ENCODE results near the gene DLST.

DLST gene

DNA sequence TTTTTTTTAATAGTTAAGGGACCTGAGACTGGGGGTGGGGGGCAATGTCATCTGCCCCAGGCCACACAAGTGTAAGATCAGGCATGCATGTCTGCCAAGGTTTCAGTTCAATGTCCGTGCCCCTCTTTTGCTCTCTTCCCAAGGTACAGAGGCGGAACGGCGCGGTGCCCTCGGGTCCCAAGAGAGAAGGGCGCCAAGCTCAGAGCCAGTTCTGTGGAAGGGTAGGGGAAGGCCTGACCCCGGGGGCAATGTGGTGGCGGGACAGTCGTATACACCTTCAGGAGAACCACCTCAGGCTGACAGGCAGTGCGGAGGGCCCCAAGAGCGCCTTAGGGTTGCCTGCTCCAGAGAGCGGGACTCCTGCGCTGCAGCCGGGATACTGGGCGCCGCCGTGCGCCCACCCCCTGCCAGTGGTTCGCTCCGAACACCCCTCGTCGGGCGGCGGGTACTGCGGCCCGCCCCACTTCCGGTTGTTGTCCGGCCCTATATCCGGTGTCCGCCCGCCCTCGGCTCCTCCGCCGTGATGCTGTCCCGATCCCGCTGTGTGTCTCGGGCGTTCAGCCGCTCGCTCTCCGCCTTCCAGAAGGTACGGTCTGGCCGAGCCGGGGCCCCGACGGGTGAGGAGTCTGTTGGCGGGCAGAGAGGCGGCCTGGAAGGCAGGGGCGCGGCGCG lies at the start of gene DLST:
Gene DLST (plus strand): TSS at position 486 of the 672 bp plus-strand sequence. CDS start 38 bp downstream, at position 524.
- DNase-seq (ENCODE audit: low read depth in 3 of 3): peak; percentile 75 to 86 (median 81)

DNA sequence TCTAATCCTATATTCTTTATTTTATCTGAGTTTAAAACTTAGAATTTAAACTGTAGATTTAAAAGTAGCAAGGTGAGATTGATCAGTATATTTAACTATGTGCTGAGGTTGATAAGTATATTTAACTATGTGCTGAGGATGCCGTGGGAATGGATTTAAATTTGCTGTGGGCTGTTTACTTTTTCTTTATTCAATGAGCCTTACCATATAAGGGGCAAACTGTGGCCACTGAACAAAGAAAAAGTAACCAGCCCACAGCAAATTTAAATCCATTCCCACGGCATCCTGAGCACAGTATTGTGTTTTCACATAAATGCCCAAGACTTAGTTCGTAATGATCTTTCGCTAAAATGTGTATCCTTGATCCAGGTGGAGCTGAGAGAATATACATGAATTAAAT lies 48.9 kb upstream of the DLST start:
- no peak for DNase-seq (ENCODE audit: low read depth in 3 of 3)

DNA sequence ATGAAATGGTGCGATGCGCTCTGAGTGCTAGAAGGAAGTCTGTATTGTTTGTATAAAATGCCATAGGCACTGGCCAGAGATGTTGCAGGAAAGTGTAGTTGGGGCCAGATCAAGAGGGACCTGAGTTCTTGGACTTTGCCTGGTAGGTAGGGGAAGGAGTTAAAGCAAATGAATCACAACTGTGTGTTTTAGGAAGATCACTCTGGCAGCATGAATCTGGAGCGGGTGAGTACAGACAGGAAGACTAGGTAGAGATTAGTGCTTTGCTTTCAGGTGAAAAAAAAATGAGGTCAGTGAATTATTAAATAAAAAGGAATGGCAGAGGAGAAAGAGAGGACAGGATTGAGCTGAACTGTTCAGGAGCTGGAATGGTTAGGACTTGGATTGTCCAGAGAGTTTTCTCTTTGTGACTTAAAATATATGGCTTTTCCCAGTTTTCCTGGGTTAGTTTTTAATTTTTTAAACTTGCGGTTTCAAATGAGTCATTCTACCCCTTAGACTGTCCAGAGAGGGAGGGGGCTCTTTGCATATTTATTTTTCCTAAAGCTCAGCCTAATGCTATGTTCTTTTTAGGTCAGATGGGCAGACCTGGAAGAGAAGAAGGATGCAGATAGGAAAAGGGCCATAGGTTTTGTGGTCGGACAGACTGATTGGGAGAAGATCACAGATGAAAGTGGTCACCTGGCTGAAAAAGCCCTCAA lies 46.9 kb upstream of the DLST start:
- DNase-seq (ENCODE audit: low read depth in 3 of 3): no peak

DNA sequence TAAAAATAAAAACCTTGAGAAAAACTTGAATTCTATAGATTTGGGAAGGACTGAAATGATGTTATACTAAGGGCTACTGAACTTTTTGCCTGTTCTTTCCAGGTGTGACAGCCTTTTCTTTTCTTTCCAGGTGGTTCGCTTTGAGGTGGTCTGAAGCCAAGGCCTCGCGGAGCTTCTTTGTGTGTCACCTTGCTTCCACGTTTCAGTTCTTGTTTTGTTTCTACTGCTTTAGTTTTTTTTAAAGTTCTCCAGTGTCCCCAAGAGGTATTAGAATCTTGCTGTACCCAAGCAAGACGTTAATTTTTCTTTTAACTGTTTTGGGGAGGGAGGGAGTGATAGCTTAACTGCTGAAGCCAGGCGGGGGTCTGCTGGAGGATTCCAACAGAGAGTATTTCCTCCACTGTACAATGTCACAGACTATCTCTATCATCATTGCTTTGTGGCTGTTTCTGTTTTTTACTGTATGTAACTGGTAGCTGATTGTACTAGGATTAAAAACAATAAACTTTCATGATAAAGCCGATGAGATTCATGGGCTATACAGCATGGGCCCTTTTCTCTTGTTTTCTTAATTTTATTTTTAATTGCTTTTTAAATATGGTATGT lies 46.0 kb upstream of the DLST start:
- no peak for DNase-seq (ENCODE audit: low read depth in 3 of 3)

GRCh38 chr14:74836251-74836960 lies 45.3 kb upstream of the DLST start:
- no peak for DNase-seq (ENCODE audit: low read depth in 3 of 3)

DNA sequence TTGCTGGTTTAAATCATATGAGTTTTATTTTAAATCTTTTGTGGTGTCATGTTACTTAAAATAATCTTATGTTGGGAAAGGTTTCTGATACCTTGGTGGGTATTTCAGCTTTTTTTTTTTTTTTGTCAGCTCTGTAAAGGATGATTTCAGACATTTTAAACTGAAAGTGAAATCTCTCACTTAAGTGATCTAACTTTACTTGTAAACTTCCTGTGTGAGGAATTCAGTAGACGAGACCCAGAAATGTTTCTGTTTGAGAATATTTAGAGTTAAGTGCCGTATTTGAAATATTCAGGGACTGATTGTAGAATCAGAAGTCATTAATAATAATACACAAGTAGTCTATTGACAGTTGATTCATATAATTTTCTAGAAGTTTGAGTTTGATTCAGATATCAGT lies 43.5 kb upstream of the DLST start:
- DNase-seq (ENCODE audit: low read depth in 3 of 3): no peak

DNA sequence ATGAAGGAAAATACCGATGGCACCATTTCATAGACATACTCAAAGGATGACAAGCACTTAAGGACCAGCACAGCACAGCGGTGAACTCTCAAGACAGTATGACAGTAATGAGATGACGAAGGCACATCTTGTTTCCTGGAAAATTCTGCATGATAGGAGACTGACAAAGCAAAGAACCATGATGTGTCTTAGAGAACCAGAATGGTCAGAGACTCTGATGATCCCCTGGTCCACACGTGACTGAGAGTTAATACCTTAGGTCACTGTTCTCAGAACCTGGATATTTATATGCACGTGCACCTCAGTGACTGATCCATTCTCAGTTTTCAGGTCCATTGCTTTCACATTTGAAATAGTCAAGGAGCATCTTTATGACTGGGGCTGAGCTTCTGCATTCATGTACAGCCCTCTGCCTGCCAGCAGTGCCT lies 41.1 kb upstream of the DLST start:
- DNase-seq (ENCODE audit: low read depth in 3 of 3): no peak

DNA sequence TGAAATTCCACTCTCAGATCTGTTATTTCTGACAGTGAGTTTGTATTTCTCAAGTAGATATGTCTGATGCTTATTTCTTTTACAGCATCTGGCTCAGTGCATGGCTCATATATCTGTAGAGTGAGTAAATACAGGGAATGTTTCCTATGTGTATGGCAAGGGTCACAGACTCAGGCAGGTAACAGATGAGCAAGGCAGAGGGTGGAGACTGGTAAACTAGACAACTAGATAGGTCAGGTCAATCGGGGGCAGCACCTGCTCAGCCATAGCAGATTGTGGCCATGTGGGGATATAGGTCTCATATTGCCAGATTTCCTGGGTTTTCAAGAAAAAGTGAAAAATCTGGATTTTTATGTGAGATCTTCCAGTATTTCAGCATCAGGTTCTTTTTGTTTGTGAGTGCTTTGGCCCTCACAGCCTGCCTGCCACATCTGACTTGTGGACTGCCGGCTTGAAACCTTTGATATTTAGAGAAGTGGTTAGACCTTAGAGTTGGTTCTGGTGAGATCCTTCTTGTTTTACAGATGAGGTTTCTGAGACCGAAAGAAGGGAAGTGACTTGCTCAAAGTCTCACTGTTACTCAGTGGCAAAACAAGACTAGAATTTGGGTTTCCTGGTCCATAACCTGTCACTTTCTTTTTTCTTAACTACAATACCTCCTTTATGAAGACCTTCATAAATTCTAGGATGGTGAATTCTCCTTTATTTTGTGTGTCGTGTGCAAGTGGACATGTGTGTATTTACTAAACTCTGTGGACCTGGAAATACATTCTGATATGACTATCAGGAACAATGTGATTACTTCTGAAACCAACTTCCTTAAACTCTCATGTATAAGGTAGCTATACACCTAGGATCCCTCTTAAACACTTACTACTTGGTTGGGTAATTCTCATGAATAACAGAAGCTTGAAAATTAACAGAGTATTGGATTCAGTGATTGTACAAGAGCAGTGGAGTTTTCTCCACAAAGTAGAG lies 40.2 kb upstream of the DLST start:
- DNase-seq (ENCODE audit: low read depth in 3 of 3): no peak

DNA sequence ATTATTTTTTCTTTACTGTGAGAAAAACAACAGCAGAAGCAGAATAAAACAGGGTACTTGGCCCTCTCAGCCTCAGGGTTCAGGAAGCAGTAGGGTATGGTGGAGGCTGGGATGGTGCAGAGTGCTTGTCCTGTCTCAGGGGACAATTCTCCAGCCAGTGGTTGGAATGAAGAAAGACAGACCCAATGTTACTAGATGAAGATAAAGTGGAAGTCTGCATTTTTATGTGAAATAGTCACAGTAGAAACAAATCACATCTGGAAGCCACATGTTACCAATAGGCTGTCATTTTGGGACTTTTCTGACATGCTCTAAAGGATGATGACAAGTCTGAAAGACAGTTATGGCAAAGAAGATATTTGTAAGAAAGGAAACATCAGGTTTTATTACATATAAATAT lies 38.1 kb upstream of the DLST start:
- DNase-seq (ENCODE audit: low read depth in 3 of 3): no peak

DNA sequence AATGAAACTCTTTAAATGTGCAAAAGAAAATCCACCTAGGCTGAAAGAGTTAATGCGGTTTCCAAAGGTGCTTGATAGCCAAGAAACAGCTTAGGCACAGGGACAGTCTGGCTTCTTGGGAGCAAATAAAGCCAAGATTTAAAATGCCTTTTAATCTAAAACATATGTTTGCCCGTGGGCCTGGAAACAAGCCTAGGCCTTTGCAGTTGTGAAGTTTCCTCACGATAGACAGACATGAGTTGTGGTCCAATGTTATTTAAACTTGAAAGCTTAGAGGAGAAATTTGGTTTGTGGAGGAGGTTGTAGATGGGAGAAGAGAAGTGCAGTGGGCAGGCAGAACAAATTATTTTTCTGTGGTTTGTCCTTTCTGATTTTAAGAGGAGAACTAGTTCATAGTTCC lies 35.5 kb upstream of the DLST start:
- no peak for DNase-seq (ENCODE audit: low read depth in 3 of 3)

DNA sequence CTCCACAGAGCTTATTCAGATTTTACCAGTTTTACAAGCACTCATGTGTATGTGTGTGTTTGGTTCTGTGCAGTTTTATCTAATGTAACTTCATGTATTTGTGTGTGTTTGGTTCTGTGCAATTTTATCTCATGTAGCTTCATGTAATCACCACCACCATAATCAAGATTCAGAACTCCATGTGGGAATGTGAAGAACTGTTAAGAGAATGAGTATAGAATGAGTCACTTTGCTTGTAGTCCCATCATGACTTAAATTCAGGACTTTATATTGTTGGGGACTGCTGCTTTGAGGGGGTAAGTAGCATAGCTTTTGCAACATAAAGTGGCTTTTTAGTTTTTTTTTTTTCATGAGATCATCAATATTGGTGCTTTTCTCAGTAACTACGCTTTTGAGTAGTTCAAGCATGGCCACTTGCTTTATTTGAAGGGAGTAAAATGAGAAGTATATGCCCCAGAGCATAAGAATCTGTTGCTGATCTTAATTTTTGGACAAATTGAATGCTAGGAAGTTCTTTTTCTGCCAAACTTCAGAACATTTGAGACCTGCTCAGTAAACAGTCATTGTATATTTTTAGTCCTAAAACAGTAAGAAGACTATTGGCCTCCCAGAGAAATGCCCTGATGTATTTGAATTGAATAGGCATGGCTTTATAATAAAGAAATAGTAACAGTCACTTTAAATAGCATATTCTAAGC lies 34.6 kb upstream of the DLST start:
- no peak for DNase-seq (ENCODE audit: low read depth in 3 of 3)

- no peak for DNase-seq (ENCODE audit: low read depth in 3 of 3)
Observed at GRCh38 chr14:74848768-74849167, 32.9 kb upstream of the DLST start.

- DNase-seq (ENCODE audit: low read depth in 3 of 3): no peak
Observed at GRCh38 chr14:74852922-74853530, 28.7 kb upstream of the DLST start.

DNA sequence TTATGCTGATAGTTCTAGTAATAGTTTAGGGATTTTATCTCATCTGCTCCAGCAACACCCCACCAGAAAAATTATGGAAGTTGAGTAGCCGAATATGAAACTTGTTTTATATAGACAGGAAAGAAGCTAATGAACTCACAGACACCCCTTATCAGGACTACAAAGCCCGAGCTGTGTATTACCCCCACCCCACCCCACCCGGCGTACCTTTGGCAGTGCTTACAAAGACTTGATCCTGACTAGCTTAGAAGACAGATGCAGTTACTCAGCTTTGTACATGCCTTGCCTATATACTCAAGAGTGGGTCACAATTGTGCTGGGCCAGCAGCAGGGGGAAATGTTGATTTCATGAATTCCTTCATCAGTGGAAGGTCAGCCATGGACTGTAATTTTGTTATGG lies 28.1 kb upstream of the DLST start:
- no peak for DNase-seq (ENCODE audit: low read depth in 3 of 3)

DNA sequence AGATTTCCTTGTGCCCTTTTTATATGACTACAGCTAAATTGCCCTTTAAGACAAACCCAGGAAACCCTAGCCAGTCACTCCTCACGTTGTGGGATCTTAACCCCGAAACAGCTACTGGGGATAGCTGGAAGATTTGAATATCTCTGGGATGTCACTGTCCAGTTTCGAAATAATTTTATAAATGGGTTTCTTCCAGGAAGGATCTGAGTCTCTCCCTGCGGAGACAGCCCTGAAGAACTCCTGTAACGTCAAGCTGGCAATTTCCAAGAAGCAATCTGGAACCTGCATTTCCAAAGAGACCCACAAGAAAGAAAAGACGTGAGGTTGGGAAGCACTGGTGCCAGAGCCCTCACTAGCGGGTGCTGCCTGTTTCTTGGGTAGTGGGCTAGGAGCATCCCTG lies 26.7 kb upstream of the DLST start:
- DNase-seq (ENCODE audit: low read depth in 3 of 3): no peak

GRCh38 chr14:74855945-74856344 lies 25.8 kb upstream of the DLST start:
- no peak for DNase-seq (ENCODE audit: low read depth in 3 of 3)

DNA sequence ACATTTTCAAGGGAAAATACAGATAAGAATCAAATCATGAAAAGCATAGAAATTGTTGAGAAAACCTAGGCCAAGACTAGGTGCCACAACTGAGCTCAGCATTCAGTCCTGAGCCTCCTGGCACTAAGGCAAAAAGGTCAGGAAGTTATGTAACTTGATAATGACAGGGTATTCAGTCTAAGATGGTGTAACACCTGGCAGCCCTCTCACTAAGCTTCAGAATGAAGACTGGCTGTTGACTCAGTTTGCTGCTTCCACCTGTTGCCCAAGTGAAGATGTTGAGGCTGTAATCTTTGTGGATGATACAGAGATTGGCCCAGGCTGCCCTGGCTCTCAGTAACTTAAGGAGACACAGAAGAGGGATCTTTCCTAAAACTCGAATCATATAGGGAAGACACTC lies 25.4 kb upstream of the DLST start:
- no peak for DNase-seq (ENCODE audit: low read depth in 3 of 3)

GRCh38 chr14:74858022-74858421 lies 23.7 kb upstream of the DLST start:
- no peak for DNase-seq (ENCODE audit: low read depth in 3 of 3)

DNA sequence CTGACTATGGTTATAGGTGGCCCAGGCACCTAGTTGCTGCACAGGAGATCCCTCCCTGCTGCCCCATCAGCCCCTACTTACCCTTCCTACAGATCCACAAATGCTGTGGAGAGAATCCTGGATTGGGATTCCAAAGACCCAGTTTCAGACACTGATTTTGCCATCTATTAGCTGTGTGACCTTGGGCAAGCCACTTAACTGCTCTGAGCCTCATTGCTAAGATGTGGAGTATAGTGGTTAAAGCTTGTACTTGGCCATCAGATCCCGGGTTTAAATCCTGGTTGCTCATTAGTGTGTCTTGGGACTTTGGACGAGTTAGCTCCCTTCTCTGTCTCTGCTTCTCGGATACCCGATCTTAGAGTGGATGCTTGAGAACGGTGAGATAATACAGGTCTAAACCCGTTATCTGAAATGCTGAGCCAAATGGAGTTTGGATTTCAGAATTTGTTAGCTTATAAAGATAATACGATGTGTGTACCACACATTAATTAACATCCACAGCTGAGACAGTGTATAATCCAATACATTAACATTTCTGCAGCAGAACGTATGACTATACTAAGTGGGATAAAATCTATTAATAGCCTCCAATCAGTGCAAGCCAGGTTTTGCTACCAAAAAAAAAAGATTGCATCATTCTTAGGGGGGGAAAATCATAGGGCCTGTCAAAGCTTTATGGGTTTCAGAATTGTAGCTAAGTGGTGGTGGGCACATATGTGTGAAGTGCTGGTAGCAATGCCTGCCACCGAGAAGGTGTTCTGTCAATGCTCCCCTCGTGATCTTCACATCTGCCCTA lies 21.8 kb upstream of the DLST start:
- no peak for DNase-seq (ENCODE audit: low read depth in 3 of 3)
